ENCODE results near the gene FTHL17.

FTHL17 gene

DNA sequence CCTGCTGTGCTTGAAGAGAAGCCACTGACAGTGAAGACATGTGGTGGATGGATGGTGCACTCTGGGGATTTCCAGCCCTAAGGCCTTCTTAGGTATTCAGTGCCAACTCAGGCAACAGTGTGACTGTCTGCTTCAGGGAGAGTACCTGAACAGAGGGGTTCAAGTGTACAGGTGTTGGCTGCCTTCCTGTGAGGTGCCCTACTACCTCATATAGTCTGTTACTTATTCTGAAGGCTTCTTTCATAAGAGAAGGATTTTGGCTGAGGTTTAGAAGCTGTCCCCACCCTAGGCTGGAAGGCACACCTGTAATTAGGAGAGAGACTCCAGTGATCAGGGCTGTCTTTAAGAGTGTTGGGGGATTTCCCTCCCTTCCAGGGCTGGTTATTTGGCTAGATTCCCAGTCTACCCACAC, 1.8 kb downstream of the FTHL17 start:
- no peaks in the 10 kb centered on the region for H3K27me3 ChIP-seq (replicated peaks in 2 of 5; ENCODE audit: control insufficient read depth in 4 of 5, insufficient read depth in 5 of 5, low read length in 4 of 5)
- POLR2A ChIA-PET: no interaction called here

DNA sequence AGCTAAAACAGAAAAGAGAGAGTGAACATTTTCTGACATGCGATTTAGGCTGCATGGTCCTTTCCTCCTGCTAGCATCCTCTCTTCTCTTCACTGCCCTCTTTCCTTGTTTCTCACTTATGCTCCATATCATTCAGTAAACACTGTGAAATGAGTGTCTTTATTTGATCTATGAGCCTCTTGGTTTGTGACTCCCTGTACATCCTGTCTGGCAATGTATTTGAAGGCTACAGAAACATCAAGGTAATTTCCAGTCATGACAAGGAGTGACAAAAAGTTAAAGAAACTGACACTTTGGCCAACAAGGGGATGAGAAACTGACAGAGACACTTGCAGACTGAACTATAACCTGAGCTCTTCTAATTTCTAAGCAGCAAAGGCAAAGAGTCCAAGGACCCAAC, 8.7 kb downstream of the FTHL17 start:
- Histone ChIP-seq H3K4me1 (ENCODE audit: control extremely low read depth in 1 of 4, control insufficient read depth in 4 of 4, insufficient read depth in 4 of 4, low read length in 3 of 4) (no peaks in the 10 kb centered on the region), H3K4me3 (ENCODE audit: control insufficient read depth in 1 of 7, extremely low read depth in 1 of 7, insufficient read depth in 4 of 7, low read depth in 2 of 7, low read length in 6 of 7) (no peak overlapping the region), H3K9me3 (ENCODE audit: control extremely low read depth in 1 of 5, control insufficient read depth in 4 of 5, insufficient read depth in 2 of 5, low read depth in 1 of 5, low read length in 4 of 5) (no peaks in the 10 kb centered on the region), H3K27ac (ENCODE audit: insufficient read depth in 1 of 2, low read depth in 1 of 2, low read length in 2 of 2, poor library complexity in 1 of 2, severe bottlenecking in 2 of 2) (no peak overlapping the region), H3K27me3 (replicated peaks in 2 of 5; ENCODE audit: control insufficient read depth in 4 of 5, insufficient read depth in 5 of 5, low read length in 4 of 5) (no peaks in the 10 kb centered on the region), H3K36me3 (ENCODE audit: control insufficient read depth in 4 of 4, insufficient read depth in 4 of 4, low read length in 3 of 4) (no peaks in the 10 kb centered on the region)
- ChIA-PET CTCF (no interaction called here), POLR2A (no interaction called here)
- no CpG with 5 or more reads among the region's 1 CpG for WGBS (ENCODE audit: insufficient coverage)
- no peak for DNase-seq

More for the DNA sequence above, 1.8 kb downstream of the FTHL17 start:
- peak in 2 of 3 donors; percentile 26 to 33 for DNase-seq
- Histone ChIP-seq H3K36me3 (ENCODE audit: control insufficient read depth in 4 of 4, insufficient read depth in 4 of 4, low read length in 3 of 4) (no peaks in the 10 kb centered on the region), H3K27ac (ENCODE audit: insufficient read depth in 1 of 2, low read depth in 1 of 2, low read length in 2 of 2, poor library complexity in 1 of 2, severe bottlenecking in 2 of 2) (no peak overlapping the region), H3K4me3 (ENCODE audit: control insufficient read depth in 1 of 7, extremely low read depth in 1 of 7, insufficient read depth in 4 of 7, low read depth in 2 of 7, low read length in 6 of 7) (no peak overlapping the region), H3K9me3 (ENCODE audit: control extremely low read depth in 1 of 5, control insufficient read depth in 4 of 5, insufficient read depth in 2 of 5, low read depth in 1 of 5, low read length in 4 of 5) (peaks cover 0 to 5% (median 1%) of the 10 kb centered on the region in 5 experiments), H3K4me1 (ENCODE audit: control extremely low read depth in 1 of 4, control insufficient read depth in 4 of 4, insufficient read depth in 4 of 4, low read length in 3 of 4) (peaks cover 0 to 3% (median 0%) of the 10 kb centered on the region in 4 experiments)
- CTCF ChIA-PET: no interaction called here

DNA sequence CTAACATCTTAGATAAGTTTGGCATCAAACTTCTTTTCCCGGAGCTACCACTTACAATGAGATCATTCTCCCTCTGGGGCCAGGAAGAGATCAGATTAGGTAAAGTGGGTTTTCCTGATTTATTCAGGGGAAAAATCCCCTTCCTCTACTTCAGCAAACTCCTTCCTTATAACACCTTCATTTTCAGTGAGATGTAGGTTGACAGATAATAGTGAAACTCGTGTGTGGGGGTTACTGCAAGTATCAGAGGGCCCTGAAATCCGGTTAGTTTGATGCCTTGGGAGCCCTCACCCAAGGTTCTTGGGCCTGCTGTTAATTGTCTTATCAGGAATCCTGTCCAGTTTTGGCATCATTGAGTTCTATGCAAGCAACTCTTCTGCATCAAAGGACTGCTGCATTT, 10.8 kb downstream of the FTHL17 start:
- ChIA-PET CTCF (no interaction called here), POLR2A (no interaction called here)
- no peaks in the 10 kb centered on the region for H3K36me3 ChIP-seq (ENCODE audit: control insufficient read depth in 4 of 4, insufficient read depth in 4 of 4, low read length in 3 of 4)
- H3K4me1 ChIP-seq (ENCODE audit: control extremely low read depth in 1 of 4, control insufficient read depth in 4 of 4, insufficient read depth in 4 of 4, low read length in 3 of 4): no peaks in the 10 kb centered on the region
- no peak overlapping the region for H3K27ac ChIP-seq (ENCODE audit: insufficient read depth in 1 of 2, low read depth in 1 of 2, low read length in 2 of 2, poor library complexity in 1 of 2, severe bottlenecking in 2 of 2)
- no peaks in the 10 kb centered on the region for H3K27me3 ChIP-seq (replicated peaks in 2 of 5; ENCODE audit: control insufficient read depth in 4 of 5, insufficient read depth in 5 of 5, low read length in 4 of 5)
- H3K9me3 ChIP-seq (ENCODE audit: control extremely low read depth in 1 of 5, control insufficient read depth in 4 of 5, insufficient read depth in 2 of 5, low read depth in 1 of 5, low read length in 4 of 5): no peaks in the 10 kb centered on the region
- WGBS (ENCODE audit: insufficient coverage): 86% methylated on average over 1 of the region's 3 CpGs
- no peak for DNase-seq
- no peak overlapping the region for H3K4me3 ChIP-seq (ENCODE audit: control insufficient read depth in 1 of 7, extremely low read depth in 1 of 7, insufficient read depth in 4 of 7, low read depth in 2 of 7, low read length in 6 of 7)

DNA sequence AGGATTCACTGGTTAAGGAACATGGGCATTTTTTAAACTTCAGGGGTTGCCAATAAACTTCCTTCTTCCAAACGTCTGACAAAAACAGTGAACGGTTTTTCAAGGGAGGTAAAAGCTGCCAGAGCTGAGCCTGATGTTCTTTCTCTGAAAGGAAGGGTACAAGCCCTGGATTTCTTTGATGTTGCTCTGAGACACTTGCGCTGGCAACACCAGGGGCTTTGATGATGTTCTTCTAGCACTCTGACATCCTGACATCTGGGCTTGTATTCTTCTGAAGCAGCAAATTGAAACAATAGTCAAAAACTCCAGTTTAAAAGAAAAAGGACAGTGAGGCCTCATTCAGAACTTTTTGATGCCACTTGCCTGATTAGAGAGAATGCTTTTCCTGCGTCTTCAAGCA, 11.8 kb downstream of the FTHL17 start:
- Histone ChIP-seq H3K4me1 (ENCODE audit: control extremely low read depth in 1 of 4, control insufficient read depth in 4 of 4, insufficient read depth in 4 of 4, low read length in 3 of 4) (no peaks in the 10 kb centered on the region), H3K4me3 (ENCODE audit: control insufficient read depth in 1 of 7, extremely low read depth in 1 of 7, insufficient read depth in 4 of 7, low read depth in 2 of 7, low read length in 6 of 7) (no peak overlapping the region), H3K36me3 (ENCODE audit: control insufficient read depth in 4 of 4, insufficient read depth in 4 of 4, low read length in 3 of 4) (no peaks in the 10 kb centered on the region), H3K27ac (ENCODE audit: insufficient read depth in 1 of 2, low read depth in 1 of 2, low read length in 2 of 2, poor library complexity in 1 of 2, severe bottlenecking in 2 of 2) (no peak overlapping the region), H3K9me3 (ENCODE audit: control extremely low read depth in 1 of 5, control insufficient read depth in 4 of 5, insufficient read depth in 2 of 5, low read depth in 1 of 5, low read length in 4 of 5) (no peaks in the 10 kb centered on the region), H3K27me3 (replicated peaks in 2 of 5; ENCODE audit: control insufficient read depth in 4 of 5, insufficient read depth in 5 of 5, low read length in 4 of 5) (no peaks in the 10 kb centered on the region)
- DNase-seq: no peak
- 60% methylated on average over 4 of the region's 4 CpGs for WGBS (ENCODE audit: insufficient coverage)
- POLR2A ChIA-PET: no interaction called here
- CTCF ChIA-PET: no interaction called here

DNA sequence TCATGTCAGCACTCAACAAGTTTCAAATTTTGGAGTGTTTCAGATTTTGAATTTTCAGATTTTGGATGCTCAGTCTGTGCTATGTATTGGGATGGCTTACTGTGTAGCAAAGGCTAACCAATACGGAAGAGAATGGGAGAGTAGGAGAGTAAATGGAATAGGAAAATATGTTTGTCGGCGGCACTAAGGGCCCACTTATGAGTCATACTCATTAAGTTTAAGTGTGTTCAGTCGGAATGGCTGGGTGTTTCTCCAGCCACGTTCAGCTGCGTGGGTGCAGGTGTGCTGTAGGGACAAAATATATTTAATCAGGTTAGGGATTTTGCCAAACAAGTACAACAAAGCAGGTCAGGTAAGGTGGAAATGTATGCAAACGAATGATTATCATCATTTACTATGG, 13.6 kb downstream of the FTHL17 start:
- no peak for DNase-seq
- WGBS (ENCODE audit: insufficient coverage): 80% methylated on average over 7 of the region's 7 CpGs
- H3K4me3 ChIP-seq (ENCODE audit: control insufficient read depth in 1 of 7, extremely low read depth in 1 of 7, insufficient read depth in 4 of 7, low read depth in 2 of 7, low read length in 6 of 7): no peak overlapping the region
- no peaks in the 10 kb centered on the region for H3K36me3 ChIP-seq (ENCODE audit: control insufficient read depth in 4 of 4, insufficient read depth in 4 of 4, low read length in 3 of 4)
- no peaks in the 10 kb centered on the region for H3K4me1 ChIP-seq (ENCODE audit: control extremely low read depth in 1 of 4, control insufficient read depth in 4 of 4, insufficient read depth in 4 of 4, low read length in 3 of 4)
- H3K27me3 ChIP-seq (replicated peaks in 2 of 5; ENCODE audit: control insufficient read depth in 4 of 5, insufficient read depth in 5 of 5, low read length in 4 of 5): no peaks in the 10 kb centered on the region
- H3K27ac ChIP-seq (ENCODE audit: insufficient read depth in 1 of 2, low read depth in 1 of 2, low read length in 2 of 2, poor library complexity in 1 of 2, severe bottlenecking in 2 of 2): no peak overlapping the region
- POLR2A ChIA-PET: no interaction called here
- CTCF ChIA-PET: no interaction called here
- no peaks in the 10 kb centered on the region for H3K9me3 ChIP-seq (ENCODE audit: control extremely low read depth in 1 of 5, control insufficient read depth in 4 of 5, insufficient read depth in 2 of 5, low read depth in 1 of 5, low read length in 4 of 5)

DNA sequence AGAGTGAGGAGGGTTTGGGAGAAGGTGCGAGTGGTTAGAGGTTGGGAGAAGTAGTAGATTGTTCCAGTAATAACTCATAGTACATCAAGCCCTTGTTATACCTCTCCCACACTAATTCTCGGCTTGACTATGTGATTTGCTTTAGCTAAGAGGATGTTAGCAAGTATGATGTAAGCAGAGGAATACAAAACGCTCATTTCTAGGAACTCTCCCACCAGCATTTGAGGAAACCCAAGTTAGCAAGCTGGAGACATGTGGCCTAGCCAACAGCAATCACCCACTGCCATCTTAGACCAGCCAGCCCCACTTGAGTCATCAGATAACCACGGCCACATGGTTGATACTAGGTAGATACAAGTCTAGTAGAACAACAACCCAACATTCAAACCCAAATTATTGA, 14.2 kb downstream of the FTHL17 start:
- no peaks in the 10 kb centered on the region for H3K9me3 ChIP-seq (ENCODE audit: control extremely low read depth in 1 of 5, control insufficient read depth in 4 of 5, insufficient read depth in 2 of 5, low read depth in 1 of 5, low read length in 4 of 5)
- H3K36me3 ChIP-seq (ENCODE audit: control insufficient read depth in 4 of 4, insufficient read depth in 4 of 4, low read length in 3 of 4): no peaks in the 10 kb centered on the region
- no peak for DNase-seq
- no peaks in the 10 kb centered on the region for H3K27me3 ChIP-seq (replicated peaks in 2 of 5; ENCODE audit: control insufficient read depth in 4 of 5, insufficient read depth in 5 of 5, low read length in 4 of 5)
- no peaks in the 10 kb centered on the region for H3K4me1 ChIP-seq (ENCODE audit: control extremely low read depth in 1 of 4, control insufficient read depth in 4 of 4, insufficient read depth in 4 of 4, low read length in 3 of 4)
- WGBS (ENCODE audit: insufficient coverage): 74% methylated on average over 2 of the region's 4 CpGs
- no peak overlapping the region for H3K27ac ChIP-seq (ENCODE audit: insufficient read depth in 1 of 2, low read depth in 1 of 2, low read length in 2 of 2, poor library complexity in 1 of 2, severe bottlenecking in 2 of 2)
- POLR2A ChIA-PET: no interaction called here
- no peak overlapping the region for H3K4me3 ChIP-seq (ENCODE audit: control insufficient read depth in 1 of 7, extremely low read depth in 1 of 7, insufficient read depth in 4 of 7, low read depth in 2 of 7, low read length in 6 of 7)
- CTCF ChIA-PET: no interaction called here

DNA sequence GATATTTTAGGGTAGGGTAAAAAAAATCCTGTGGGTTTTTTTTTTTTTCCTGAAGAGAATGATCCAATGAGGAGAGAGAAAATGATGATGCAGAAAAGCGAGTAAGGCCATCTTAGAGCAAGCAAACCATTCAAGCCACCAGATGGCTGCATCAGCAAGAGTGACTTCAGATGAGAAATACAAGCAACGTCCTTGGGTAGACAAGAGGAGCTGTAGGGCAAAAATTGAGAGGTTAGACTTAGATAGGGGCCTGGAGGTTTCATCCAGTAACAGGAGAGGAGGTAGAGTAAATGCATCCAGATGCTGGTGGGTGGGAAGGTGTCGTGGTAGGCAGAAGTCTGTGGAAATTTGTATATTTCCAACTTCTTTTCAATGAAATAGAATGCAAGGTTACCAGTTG, 14.6 kb downstream of the FTHL17 start:
- Histone ChIP-seq H3K4me3 (ENCODE audit: control insufficient read depth in 1 of 7, extremely low read depth in 1 of 7, insufficient read depth in 4 of 7, low read depth in 2 of 7, low read length in 6 of 7) (no peak overlapping the region), H3K4me1 (ENCODE audit: control extremely low read depth in 1 of 4, control insufficient read depth in 4 of 4, insufficient read depth in 4 of 4, low read length in 3 of 4) (no peaks in the 10 kb centered on the region), H3K36me3 (ENCODE audit: control insufficient read depth in 4 of 4, insufficient read depth in 4 of 4, low read length in 3 of 4) (no peaks in the 10 kb centered on the region), H3K27me3 (replicated peaks in 2 of 5; ENCODE audit: control insufficient read depth in 4 of 5, insufficient read depth in 5 of 5, low read length in 4 of 5) (no peaks in the 10 kb centered on the region), H3K9me3 (ENCODE audit: control extremely low read depth in 1 of 5, control insufficient read depth in 4 of 5, insufficient read depth in 2 of 5, low read depth in 1 of 5, low read length in 4 of 5) (no peaks in the 10 kb centered on the region), H3K27ac (ENCODE audit: insufficient read depth in 1 of 2, low read depth in 1 of 2, low read length in 2 of 2, poor library complexity in 1 of 2, severe bottlenecking in 2 of 2) (no peak overlapping the region)
- POLR2A ChIA-PET: no interaction called here
- DNase-seq: no peak
- WGBS (ENCODE audit: insufficient coverage): 78% methylated on average over 3 of the region's 3 CpGs
- CTCF ChIA-PET: no interaction called here

DNA sequence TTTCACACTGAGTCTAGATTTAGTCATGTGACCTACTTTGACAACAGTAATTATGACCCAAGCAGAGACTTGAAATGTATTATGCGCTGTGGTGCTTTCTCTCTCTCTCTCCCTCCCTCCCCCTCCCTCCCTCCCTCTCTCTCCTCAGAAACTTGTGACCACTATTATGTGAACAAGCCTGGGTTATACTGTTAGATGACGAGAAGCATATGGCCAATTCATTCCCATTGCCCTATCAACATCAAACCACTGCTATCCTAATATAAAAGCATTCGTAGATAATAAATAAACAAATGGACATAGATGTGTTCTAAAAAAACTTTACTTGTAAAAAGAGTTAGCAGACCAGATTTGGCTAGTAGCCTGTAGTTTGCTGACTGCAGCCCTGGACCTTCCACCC, 18.2 kb downstream of the FTHL17 start:
- POLR2A ChIA-PET: no interaction called here
- WGBS (ENCODE audit: insufficient coverage): no CpG with 5 or more reads among the region's 3 CpGs
- H3K27ac ChIP-seq (ENCODE audit: insufficient read depth in 1 of 2, low read depth in 1 of 2, low read length in 2 of 2, poor library complexity in 1 of 2, severe bottlenecking in 2 of 2): no peak overlapping the region
- H3K27me3 ChIP-seq (replicated peaks in 2 of 5; ENCODE audit: control insufficient read depth in 4 of 5, insufficient read depth in 5 of 5, low read length in 4 of 5): no peaks in the 10 kb centered on the region
- no peaks in the 10 kb centered on the region for H3K36me3 ChIP-seq (ENCODE audit: control insufficient read depth in 4 of 4, insufficient read depth in 4 of 4, low read length in 3 of 4)
- no peak overlapping the region for H3K4me3 ChIP-seq (ENCODE audit: control insufficient read depth in 1 of 7, extremely low read depth in 1 of 7, insufficient read depth in 4 of 7, low read depth in 2 of 7, low read length in 6 of 7)
- no peak for DNase-seq
- H3K4me1 ChIP-seq (ENCODE audit: control extremely low read depth in 1 of 4, control insufficient read depth in 4 of 4, insufficient read depth in 4 of 4, low read length in 3 of 4): no peaks in the 10 kb centered on the region
- CTCF ChIA-PET: no interaction called here
- H3K9me3 ChIP-seq (ENCODE audit: control extremely low read depth in 1 of 5, control insufficient read depth in 4 of 5, insufficient read depth in 2 of 5, low read depth in 1 of 5, low read length in 4 of 5): no peaks in the 10 kb centered on the region
